ENCODE data around the gene SLFN14. TPM values are rescaled to one million over a fixed set of nuclear protein-coding genes. Genes with fewer than 3 reads are reported as not detected.
"Not testable (repeated sequence)": the region's sequence is repeated elsewhere in the genome, so short reads cannot be mapped to it uniquely, and the experiment has no call there.

The SLFN14 gene
- total RNA-seq, 1 experiment from 2014 or later, result not detected

DNA sequence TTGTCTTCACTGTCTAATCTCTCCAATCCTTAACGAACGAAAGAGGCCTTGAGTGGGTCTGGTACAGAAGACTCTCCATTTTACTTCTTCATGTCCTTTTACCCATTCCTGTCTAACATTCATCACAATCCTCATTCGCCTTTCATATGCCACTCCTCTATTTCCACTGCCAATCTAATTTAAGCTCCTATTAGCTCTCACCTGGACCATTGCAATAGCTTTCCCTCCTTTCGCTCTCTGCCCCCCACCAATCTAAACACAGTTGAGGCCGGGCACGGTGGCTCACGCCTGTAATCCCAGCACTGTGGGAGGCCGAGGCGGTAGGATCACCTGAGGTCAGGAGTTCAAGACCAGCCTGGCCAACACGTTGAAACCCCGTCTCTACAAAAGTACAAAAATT lies 6.3 kb upstream of the SLFN14 start:
- no peaks in the 10 kb centered on the region for H3K9me3 ChIP-seq (ENCODE audit: control insufficient read depth, low read depth, low read length)
- H3K4ac ChIP-seq (ENCODE audit: low read depth, low read length), result no peak overlapping the region
- no peak overlapping the region for H3K27ac ChIP-seq (ENCODE audit: insufficient read length, low read depth, low read length)
- H2BK20ac ChIP-seq (ENCODE audit: low read depth, low read length, poor library complexity, severe bottlenecking), result no peak overlapping the region
- Mint-ChIP-seq H3K27me3 (ENCODE audit: low read depth) (peaks cover 29% of the 10 kb centered on the region), H3K27ac (no peak overlapping the region; a peak in 1 of 7 replicates), H3K9me3 (no peaks in the 10 kb centered on the region), H3K4me3 (peak overlapping the region; percentile 88 to 94), H3K4me1 (peaks cover 7 to 18% of the 10 kb centered on the region in 2 experiments), H3K36me3 (ENCODE audit: insufficient read depth in 1 of 3, low read depth in 3 of 3) (peaks cover 0 to 4% (median 4%) of the 10 kb centered on the region in 3 experiments; a peak in 5 of 7 replicates)
- peaks cover 6% of the 10 kb centered on the region for H3K79me1 ChIP-seq (ENCODE audit: insufficient read depth, low read depth, low read length, poor library complexity, severe bottlenecking)
- no peak overlapping the region for H3K9ac ChIP-seq (ENCODE audit: extremely low read depth, insufficient read length, low read length)
- H2BK12ac ChIP-seq (ENCODE audit: insufficient read length, low read depth, low read length), result no peak overlapping the region
- TF ChIP-seq, protein P1, sequence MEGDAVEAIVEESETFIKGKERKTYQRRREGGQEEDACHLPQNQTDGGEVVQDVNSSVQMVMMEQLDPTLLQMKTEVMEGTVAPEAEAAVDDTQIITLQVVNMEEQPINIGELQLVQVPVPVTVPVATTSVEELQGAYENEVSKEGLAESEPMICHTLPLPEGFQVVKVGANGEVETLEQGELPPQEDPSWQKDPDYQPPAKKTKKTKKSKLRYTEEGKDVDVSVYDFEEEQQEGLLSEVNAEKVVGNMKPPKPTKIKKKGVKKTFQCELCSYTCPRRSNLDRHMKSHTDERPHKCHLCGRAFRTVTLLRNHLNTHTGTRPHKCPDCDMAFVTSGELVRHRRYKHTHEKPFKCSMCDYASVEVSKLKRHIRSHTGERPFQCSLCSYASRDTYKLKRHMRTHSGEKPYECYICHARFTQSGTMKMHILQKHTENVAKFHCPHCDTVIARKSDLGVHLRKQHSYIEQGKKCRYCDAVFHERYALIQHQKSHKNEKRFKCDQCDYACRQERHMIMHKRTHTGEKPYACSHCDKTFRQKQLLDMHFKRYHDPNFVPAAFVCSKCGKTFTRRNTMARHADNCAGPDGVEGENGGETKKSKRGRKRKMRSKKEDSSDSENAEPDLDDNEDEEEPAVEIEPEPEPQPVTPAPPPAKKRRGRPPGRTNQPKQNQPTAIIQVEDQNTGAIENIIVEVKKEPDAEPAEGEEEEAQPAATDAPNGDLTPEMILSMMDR (conservative IDR thresholded peaks at IDR 0.05), result no peak
- no peak overlapping the region for H4K8ac ChIP-seq (replicated peaks; ENCODE audit: insufficient read length, low read depth, low read length)
- H3K18ac ChIP-seq (ENCODE audit: insufficient read length, low read depth, low read length), result no peak overlapping the region
- peaks cover 10% of the 10 kb centered on the region; the same call in 1 of the 2 replicates for H3K79me2 ChIP-seq (ENCODE audit: insufficient read depth, low read length)
- no peak overlapping the region for H3T11ph ChIP-seq (ENCODE audit: low read length)
- no peak overlapping the region for H4K91ac ChIP-seq (ENCODE audit: insufficient read length, low read depth, low read length)
- no peak overlapping the region for H2BK15ac ChIP-seq (ENCODE audit: low read depth, low read length)
- no peak overlapping the region for H2BK5ac ChIP-seq (ENCODE audit: insufficient read length, low read length)
- no peak for DNase-seq
- H3K14ac ChIP-seq (ENCODE audit: insufficient read depth, low read length), result no peak overlapping the region
- H3K23me2 ChIP-seq (ENCODE audit: insufficient read length, low read depth, low read length, poor library complexity, severe bottlenecking), result no peaks in the 10 kb centered on the region
- H2AK5ac ChIP-seq (ENCODE audit: insufficient read length, low read length), result no peak overlapping the region
- WGBS (ENCODE audit: extremely low coverage, insufficient read length, low lambda C conversion rate), result 100% methylated on average over 1 of the region's 11 CpGs
- peaks cover 3% of the 10 kb centered on the region for H4K20me1 ChIP-seq (ENCODE audit: control insufficient read depth, insufficient read depth, insufficient read length)
- H2BK120ac ChIP-seq (ENCODE audit: low read depth, low read length, poor library complexity, severe bottlenecking), result no peak overlapping the region
- H2AFZ ChIP-seq (ENCODE audit: low read length), result no peak overlapping the region
- H3K23ac ChIP-seq (ENCODE audit: insufficient read length, low read depth, low read length), result no peak overlapping the region
- H3K27me3 ChIP-seq (ENCODE audit: insufficient read depth, low read length), result no peaks in the 10 kb centered on the region
- peak overlapping the region; percentile 87 for H3K4me2 ChIP-seq (ENCODE audit: insufficient read depth, insufficient read length, low read length)
- H3K56ac ChIP-seq (ENCODE audit: insufficient read length, low read depth, low read length), result no peak overlapping the region
- H4K5ac ChIP-seq (ENCODE audit: insufficient read length, low read depth, low read length), result no peak overlapping the region
- no peaks in the 10 kb centered on the region for H3K4me1 ChIP-seq (ENCODE audit: insufficient read depth, low read length)

DNA sequence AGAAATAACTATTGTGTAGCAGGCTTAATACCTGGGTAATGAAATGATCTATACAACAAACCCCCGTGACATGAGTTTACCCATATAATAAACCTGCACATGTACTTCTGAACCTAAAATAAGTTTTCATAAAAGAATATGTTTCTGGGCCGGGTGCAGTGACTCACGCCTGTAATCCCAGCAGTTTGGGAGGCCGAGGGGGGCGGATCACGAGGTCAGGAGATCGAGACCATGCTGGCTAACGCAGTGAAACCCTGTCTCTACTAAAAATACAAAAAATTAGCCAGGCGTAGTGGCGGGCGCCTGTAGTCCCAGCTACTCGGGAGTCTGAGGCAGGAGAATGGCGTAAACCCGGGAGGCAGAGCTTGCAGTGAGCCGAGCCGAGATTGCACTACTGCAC lies 2.6 kb upstream of the SLFN14 start:
- not testable (repeated sequence) for H3K23me2 ChIP-seq (ENCODE audit: insufficient read length, low read depth, low read length, poor library complexity, severe bottlenecking); H3K4me2 ChIP-seq (ENCODE audit: insufficient read depth, insufficient read length, low read length); H3K4me1 Mint-ChIP-seq; H4K5ac ChIP-seq (ENCODE audit: insufficient read length, low read depth, low read length); H2BK12ac ChIP-seq (ENCODE audit: insufficient read length, low read depth, low read length); H3K27ac Mint-ChIP-seq; H3K14ac ChIP-seq (ENCODE audit: insufficient read depth, low read length); H2AFZ ChIP-seq (ENCODE audit: low read length); H3K4me1 ChIP-seq (ENCODE audit: insufficient read depth, low read length); H3K36me3 Mint-ChIP-seq (ENCODE audit: insufficient read depth in 1 of 3, low read depth in 3 of 3); H3K18ac ChIP-seq (ENCODE audit: insufficient read length, low read depth, low read length); H3K23ac ChIP-seq (ENCODE audit: insufficient read length, low read depth, low read length); H2AK5ac ChIP-seq (ENCODE audit: insufficient read length, low read length); H4K20me1 ChIP-seq (ENCODE audit: control insufficient read depth, insufficient read depth, insufficient read length); H3K9ac ChIP-seq (ENCODE audit: extremely low read depth, insufficient read length, low read length); H3K27ac ChIP-seq (ENCODE audit: insufficient read length, low read depth, low read length); H4K91ac ChIP-seq (ENCODE audit: insufficient read length, low read depth, low read length); H3K4ac ChIP-seq (ENCODE audit: low read depth, low read length); H2BK5ac ChIP-seq (ENCODE audit: insufficient read length, low read length); H3K56ac ChIP-seq (ENCODE audit: insufficient read length, low read depth, low read length); H3K27me3 ChIP-seq (ENCODE audit: insufficient read depth, low read length); H4K8ac ChIP-seq (replicated peaks; ENCODE audit: insufficient read length, low read depth, low read length); H3K79me1 ChIP-seq (ENCODE audit: insufficient read depth, low read depth, low read length, poor library complexity, severe bottlenecking); H3K4me3 Mint-ChIP-seq; H2BK15ac ChIP-seq (ENCODE audit: low read depth, low read length); H2BK20ac ChIP-seq (ENCODE audit: low read depth, low read length, poor library complexity, severe bottlenecking); H2BK120ac ChIP-seq (ENCODE audit: low read depth, low read length, poor library complexity, severe bottlenecking); H3T11ph ChIP-seq (ENCODE audit: low read length); DNase-seq; H3K9me3 ChIP-seq (ENCODE audit: control insufficient read depth, low read depth, low read length); H3K79me2 ChIP-seq (ENCODE audit: insufficient read depth, low read length); H3K9me3 Mint-ChIP-seq
- no CpG with 5 or more reads among the region's 16 CpGs for WGBS (ENCODE audit: extremely low coverage, insufficient read length, low lambda C conversion rate)
- H3K27me3 Mint-ChIP-seq (ENCODE audit: low read depth), result peaks cover 33% of the 10 kb centered on the region

Measured in H9 (cell line).